Right hindlimb (tissue), 1 donor: ENCODE measurements around the gene SPTY2D1.
"Not testable (repeated sequence)": the region's sequence is repeated elsewhere in the genome, so short reads cannot be mapped to it uniquely, and the experiment has no call there.

ENCODE experiments used
- DNase-seq: peaks from one replicate; pipeline ENCODE4 v3.0.0-alpha.2; 2018

SPTY2D1 gene

GRCh38 chr11:18615628-18616392, 18.3 kb downstream of the SPTY2D1 start:
- DNase-seq: no peak

- no peak for DNase-seq
These were observed 19.5 kb downstream of the SPTY2D1 start for GRCh38 chr11:18614667-18615066.

GRCh38 chr11:18612394-18612793, 21.7 kb downstream of the SPTY2D1 start:
- no peak for DNase-seq

- no peak for DNase-seq
These were observed 22.9 kb downstream of the SPTY2D1 start for GRCh38 chr11:18611196-18611595.

GRCh38 chr11:18608376-18608775, 25.8 kb downstream of the SPTY2D1 start:
- no peak for DNase-seq

GRCh38 chr11:18600915-18601569, 33.1 kb downstream of the SPTY2D1 start:
- no peak for DNase-seq

- DNase-seq: no peak
These were observed 34.4 kb downstream of the SPTY2D1 start, which contains the start of gene MISFA for GRCh38 chr11:18599739-18600230. Gene MISFA (plus strand): TSS chr11:18599789. CDS start chr11:18599929, 140 bp downstream.

- no peak for DNase-seq
These were observed 39.0 kb downstream of the SPTY2D1 start for GRCh38 chr11:18594999-18595749.

- not testable (repeated sequence) for DNase-seq
These were observed 40.1 kb downstream of the SPTY2D1 start for GRCh38 chr11:18594088-18594487.

- no peak for DNase-seq
These were observed 43.6 kb downstream of the SPTY2D1 start for GRCh38 chr11:18590571-18590970.

- DNase-seq: peak; percentile 95
These were observed 45.6 kb downstream of the SPTY2D1 start, which contains the start of gene UEVLD for GRCh38 chr11:18588297-18589252. Gene UEVLD (minus strand): TSS chr11:18588734. CDS start chr11:18588654, 80 bp downstream.

- no peak for DNase-seq
These were observed 52.3 kb downstream of the SPTY2D1 start for GRCh38 chr11:18581825-18582224.

- DNase-seq: no peak
These were observed 53.9 kb downstream of the SPTY2D1 start for GRCh38 chr11:18580113-18580766.

- DNase-seq: no peak
These were observed 55.1 kb downstream of the SPTY2D1 start for GRCh38 chr11:18578975-18579598.

- no peak for DNase-seq
These were observed 58.8 kb downstream of the SPTY2D1 start for GRCh38 chr11:18575361-18575760.

GRCh38 chr11:18567081-18567480, 67.1 kb downstream of the SPTY2D1 start:
- DNase-seq: no peak

- no peak for DNase-seq
These were observed 67.7 kb downstream of the SPTY2D1 start for GRCh38 chr11:18566406-18566805.

GRCh38 chr11:18564149-18564548, 70.0 kb downstream of the SPTY2D1 start:
- no peak for DNase-seq

- no peak for DNase-seq
These were observed 70.9 kb downstream of the SPTY2D1 start for GRCh38 chr11:18563090-18563730.
